ENCODE measurements around the gene OPCML.

DNA sequence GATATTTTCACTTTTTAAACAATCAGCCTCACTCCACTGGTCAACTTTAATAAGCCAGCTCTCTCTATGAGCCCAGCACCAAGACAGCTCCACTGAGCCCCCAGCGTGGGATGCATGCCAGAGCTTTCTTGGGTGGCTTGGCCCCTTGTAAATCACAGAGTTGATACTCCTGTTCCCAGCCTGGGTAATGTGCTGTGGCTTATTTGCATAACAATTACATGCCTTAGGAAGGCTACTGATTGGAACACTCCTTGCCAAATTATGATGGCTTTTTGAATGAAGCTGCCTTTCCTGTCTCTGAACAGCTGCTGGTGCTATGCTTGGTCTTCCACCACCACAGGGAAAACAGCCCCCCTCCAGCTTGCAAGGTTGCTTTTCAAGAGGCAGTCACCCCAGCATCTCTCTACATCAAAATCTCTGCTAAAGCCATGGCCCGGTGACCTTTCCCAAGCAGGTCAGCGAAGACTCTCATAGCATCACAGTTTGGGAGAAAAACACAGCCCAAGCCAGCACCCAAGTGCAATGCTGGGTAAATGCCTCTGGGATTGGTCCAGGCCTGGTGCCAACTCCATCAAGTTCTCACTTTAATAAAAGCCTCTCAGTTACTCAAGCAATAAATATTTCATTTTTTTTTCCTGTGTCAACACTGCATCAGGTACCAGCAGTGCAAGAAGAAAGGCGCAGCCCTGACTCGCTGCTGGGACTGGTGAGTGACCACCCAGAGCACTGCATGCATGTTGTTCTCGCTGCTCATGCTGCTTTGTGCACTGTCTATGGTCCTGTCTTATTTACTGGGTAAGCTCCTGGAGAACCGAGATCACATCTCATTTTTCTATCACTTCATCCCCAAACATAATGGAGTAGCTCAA is 549.3 kb downstream of the OPCML start:
- TF ChIP-seq, protein P1, sequence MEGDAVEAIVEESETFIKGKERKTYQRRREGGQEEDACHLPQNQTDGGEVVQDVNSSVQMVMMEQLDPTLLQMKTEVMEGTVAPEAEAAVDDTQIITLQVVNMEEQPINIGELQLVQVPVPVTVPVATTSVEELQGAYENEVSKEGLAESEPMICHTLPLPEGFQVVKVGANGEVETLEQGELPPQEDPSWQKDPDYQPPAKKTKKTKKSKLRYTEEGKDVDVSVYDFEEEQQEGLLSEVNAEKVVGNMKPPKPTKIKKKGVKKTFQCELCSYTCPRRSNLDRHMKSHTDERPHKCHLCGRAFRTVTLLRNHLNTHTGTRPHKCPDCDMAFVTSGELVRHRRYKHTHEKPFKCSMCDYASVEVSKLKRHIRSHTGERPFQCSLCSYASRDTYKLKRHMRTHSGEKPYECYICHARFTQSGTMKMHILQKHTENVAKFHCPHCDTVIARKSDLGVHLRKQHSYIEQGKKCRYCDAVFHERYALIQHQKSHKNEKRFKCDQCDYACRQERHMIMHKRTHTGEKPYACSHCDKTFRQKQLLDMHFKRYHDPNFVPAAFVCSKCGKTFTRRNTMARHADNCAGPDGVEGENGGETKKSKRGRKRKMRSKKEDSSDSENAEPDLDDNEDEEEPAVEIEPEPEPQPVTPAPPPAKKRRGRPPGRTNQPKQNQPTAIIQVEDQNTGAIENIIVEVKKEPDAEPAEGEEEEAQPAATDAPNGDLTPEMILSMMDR (IDR thresholded peaks at IDR 0.05), result no peak
- TF ChIP-seq POLR2A (IDR thresholded peaks at IDR 0.05), result no peak
